Esophagus muscularis mucosa (tissue), 4 donors: ENCODE results near the gene ARAP1.

Experiments used
- EP300 ChIP-seq: sonication (generic); formaldehyde crosslinking; IDR thresholded peaks from one replicate; pipeline ENCODE4 v1.6.1; 2017; ENCODE audit warnings: antibody characterized with exemption
- POLR2A ChIP-seq: fragments of 450-650 bp; IDR thresholded peaks from one replicate; pipeline ENCODE4 v1.6.1; 2017; ENCODE audit warnings: antibody characterized with exemption, moderate library complexity, mild to moderate bottlenecking, low read depth
- TF ChIP-seq, protein P1 (sequence below), 3 experiments: fragments of 200-600 bp in 2 of 3; fragments of 450-650 bp in 1 of 3; sonication (generic) in 2 of 3; IDR thresholded peaks; one replicate each; pipeline ENCODE4 v1.5.1; 2017 to 2019; ENCODE audit warnings: antibody characterized with exemption in 3 of 3, mild to moderate bottlenecking in 2 of 3, moderate library complexity in 1 of 3

DNA sequence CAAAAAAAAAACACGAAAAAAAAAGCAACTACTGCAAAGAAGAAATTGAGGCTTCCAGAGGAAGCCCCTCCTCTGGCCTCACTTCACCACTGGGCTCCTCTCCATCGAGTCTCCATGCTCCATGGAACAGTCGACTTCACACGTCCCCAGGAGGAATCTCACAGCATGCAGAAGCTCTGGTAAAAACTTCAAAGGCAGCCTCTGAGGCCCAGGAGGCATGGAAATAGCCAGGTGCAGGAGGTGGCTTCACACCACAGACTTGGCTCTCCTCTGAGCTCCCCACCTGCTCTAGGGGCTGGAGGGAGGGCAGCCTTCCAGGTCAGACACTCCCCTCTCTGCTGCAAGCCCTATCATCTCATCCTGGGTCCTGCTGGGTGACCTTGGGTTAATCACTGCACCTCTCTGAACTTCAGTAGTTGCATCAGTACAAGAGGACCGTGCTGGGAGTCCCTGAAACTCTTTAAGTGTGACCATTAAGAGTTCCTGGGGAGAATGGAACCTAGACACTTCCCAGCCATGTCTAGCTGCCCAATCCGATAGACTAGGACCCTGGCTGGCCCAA lies 86.2 kb downstream of the ARAP1 start:
- TF ChIP-seq, protein P1, sequence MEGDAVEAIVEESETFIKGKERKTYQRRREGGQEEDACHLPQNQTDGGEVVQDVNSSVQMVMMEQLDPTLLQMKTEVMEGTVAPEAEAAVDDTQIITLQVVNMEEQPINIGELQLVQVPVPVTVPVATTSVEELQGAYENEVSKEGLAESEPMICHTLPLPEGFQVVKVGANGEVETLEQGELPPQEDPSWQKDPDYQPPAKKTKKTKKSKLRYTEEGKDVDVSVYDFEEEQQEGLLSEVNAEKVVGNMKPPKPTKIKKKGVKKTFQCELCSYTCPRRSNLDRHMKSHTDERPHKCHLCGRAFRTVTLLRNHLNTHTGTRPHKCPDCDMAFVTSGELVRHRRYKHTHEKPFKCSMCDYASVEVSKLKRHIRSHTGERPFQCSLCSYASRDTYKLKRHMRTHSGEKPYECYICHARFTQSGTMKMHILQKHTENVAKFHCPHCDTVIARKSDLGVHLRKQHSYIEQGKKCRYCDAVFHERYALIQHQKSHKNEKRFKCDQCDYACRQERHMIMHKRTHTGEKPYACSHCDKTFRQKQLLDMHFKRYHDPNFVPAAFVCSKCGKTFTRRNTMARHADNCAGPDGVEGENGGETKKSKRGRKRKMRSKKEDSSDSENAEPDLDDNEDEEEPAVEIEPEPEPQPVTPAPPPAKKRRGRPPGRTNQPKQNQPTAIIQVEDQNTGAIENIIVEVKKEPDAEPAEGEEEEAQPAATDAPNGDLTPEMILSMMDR (IDR thresholded peaks at IDR 0.05), result no peak
- TF ChIP-seq POLR2A, result no peak
- TF ChIP-seq EP300, result no peak
